Neural cell (in vitro differentiated cells): ENCODE results near the gene TRAM2. TPM values are rescaled to one million over a fixed set of nuclear protein-coding genes. Genes with fewer than 3 reads are reported as not detected.

ENCODE experiments used
- H2AFZ ChIP-seq: fragments of 200-600, 300-800 bp; sonication (generic), shearing (Covaris generic); 2 replicates; pipeline ENCODE4 v1.6.0; 2014; ENCODE audit warnings: low read depth, mild to moderate bottlenecking, antibody characterized with exemption, low read length, moderate library complexity
- H3F3A ChIP-seq: fragments of 200-600 bp; shearing (Covaris generic); 2 replicates; pipeline ENCODE4 v1.6.1; 2016; ENCODE audit warnings: mild to moderate bottlenecking, moderate library complexity, mixed read lengths, antibody characterized with exemption, low read length; ENCODE audit not compliant: insufficient read depth, poor library complexity, severe bottlenecking
- H3K27ac ChIP-seq: fragments of 200-600, 300-800 bp; sonication (generic), shearing (Covaris generic); 2 replicates; pipeline ENCODE4 v1.5.1; 2014; ENCODE audit warnings: mild to moderate bottlenecking, low read length, moderate library complexity
- H3K27me3 ChIP-seq: fragments of 300-800, 200-600 bp; sonication (generic), shearing (Covaris generic); 2 replicates; pipeline ENCODE4 v1.6.0; 2014; ENCODE audit warnings: mild to moderate bottlenecking, low read depth, low read length, moderate library complexity; ENCODE audit not compliant: insufficient read depth
- H3K36me3 ChIP-seq: fragments of 300-800, 200-600 bp; sonication (generic), shearing (Covaris generic); 2 replicates; pipeline ENCODE4 v1.5.1; 2014; ENCODE audit warnings: mild to moderate bottlenecking, antibody characterized with exemption, low read length, moderate library complexity; ENCODE audit not compliant: insufficient read depth
- H3K4me2 ChIP-seq: fragments of 300-800, 200-600 bp; sonication (generic), shearing (Covaris generic); 2 replicates; pipeline ENCODE4 v1.6.0; 2014; ENCODE audit warnings: mild to moderate bottlenecking, low read length
- H3K4me3 ChIP-seq: fragments of 300-800, 200-600 bp; sonication (generic), shearing (Covaris generic); 2 replicates; pipeline ENCODE4 v1.5.1; 2014; ENCODE audit warnings: mild to moderate bottlenecking, low read length, moderate library complexity
- H3K79me2 ChIP-seq: fragments of 200-600 bp; shearing (Covaris generic); replicated peaks from 2 replicates; pipeline ENCODE4 v1.6.0; 2014; ENCODE audit warnings: mild to moderate bottlenecking, low read length, moderate library complexity; ENCODE audit not compliant: insufficient read depth
- H3K9ac ChIP-seq: fragments of 300-800, 200-600 bp; sonication (generic), shearing (Covaris generic); 2 replicates; pipeline ENCODE4 v1.6.1; 2016; ENCODE audit warnings: mild to moderate bottlenecking, low read length, mixed read lengths
- H3K9me2 ChIP-seq: fragments of 200-600 bp; shearing (Covaris generic); 2 replicates; pipeline ENCODE4 v1.6.1; 2016; ENCODE audit warnings: mild to moderate bottlenecking, low read length, mixed read lengths; ENCODE audit not compliant: insufficient read depth
- H3K9me3 ChIP-seq: fragments of 200-600, 300-800 bp; sonication (generic), shearing (Covaris generic); 2 replicates; pipeline ENCODE4 v1.6.1; 2016; ENCODE audit warnings: mild to moderate bottlenecking, mixed run types, low read length, moderate library complexity, mixed read lengths
- H4K20me1 ChIP-seq: fragments of 200-600 bp; shearing (Covaris generic); 2 replicates; pipeline ENCODE4 v1.6.1; 2016; ENCODE audit warnings: mild to moderate bottlenecking, mixed run types; ENCODE audit not compliant: insufficient read depth
- EP300 ChIP-seq: fragments of 450-650 bp; conservative IDR thresholded peaks from 2 replicates; pipeline ENCODE4 v1.6.1; 2014; ENCODE audit warnings: antibody characterized with exemption, mild to moderate bottlenecking, moderate library complexity; ENCODE audit not compliant: poor library complexity, severe bottlenecking
- EZH2 ChIP-seq: fragments of 200-600, 300-800 bp; shearing (Covaris generic), sonication (generic); IDR thresholded peaks from 2 replicates; pipeline ENCODE4 v1.6.1; 2014; ENCODE audit warnings: antibody characterized with exemption, low read length, borderline replicate concordance, mild to moderate bottlenecking; ENCODE audit not compliant: insufficient read depth, poor library complexity, severe bottlenecking
- MXI1 ChIP-seq: fragments of 450-650 bp; conservative IDR thresholded peaks from 2 replicates; pipeline ENCODE4 v1.6.1; 2014; ENCODE audit warnings: antibody characterized with exemption, mild to moderate bottlenecking; ENCODE audit not compliant: poor library complexity, severe bottlenecking
- POLR2AphosphoS5 ChIP-seq: IDR thresholded peaks from 2 replicates; pipeline ENCODE4 v1.6.1; 2012
- RAD21 ChIP-seq: fragments of 450-650 bp; conservative IDR thresholded peaks from 2 replicates; pipeline ENCODE4 v1.6.1; 2014; ENCODE audit warnings: antibody characterized with exemption, mild to moderate bottlenecking, moderate library complexity
- SMC3 ChIP-seq: fragments of 450-650 bp; conservative IDR thresholded peaks from 2 replicates; pipeline ENCODE4 v1.6.1; 2014; ENCODE audit warnings: antibody characterized with exemption, mild to moderate bottlenecking, moderate library complexity; ENCODE audit not compliant: poor library complexity
- TAF1 ChIP-seq: IDR thresholded peaks from 2 replicates; pipeline ENCODE4 v1.6.1; 2012; ENCODE audit warnings: low read depth
- polyA plus RNA-seq: library from polyadenylated mRNA; depleted of rRNA; stranded (reverse); fragments of >200 nt; gene quantifications from 2 replicates; pipeline ENCODE4 v1.2.3, GENCODE V29; 2014
- TF ChIP-seq, protein P1 (sequence below): fragments of 450-650 bp; IDR thresholded peaks from 2 replicates; pipeline ENCODE4 v1.5.1; 2014; ENCODE audit warnings: antibody characterized with exemption, mild to moderate bottlenecking, moderate library complexity; ENCODE audit not compliant: poor library complexity, severe bottlenecking
- TF ChIP-seq, protein P2 (sequence below): IDR thresholded peaks from 2 replicates; pipeline ENCODE4 v1.6.1; 2012; ENCODE audit warnings: borderline replicate concordance

TRAM2 gene
- polyA plus RNA-seq, 1 donor from 2014 or later: 0.41 TPM

DNA sequence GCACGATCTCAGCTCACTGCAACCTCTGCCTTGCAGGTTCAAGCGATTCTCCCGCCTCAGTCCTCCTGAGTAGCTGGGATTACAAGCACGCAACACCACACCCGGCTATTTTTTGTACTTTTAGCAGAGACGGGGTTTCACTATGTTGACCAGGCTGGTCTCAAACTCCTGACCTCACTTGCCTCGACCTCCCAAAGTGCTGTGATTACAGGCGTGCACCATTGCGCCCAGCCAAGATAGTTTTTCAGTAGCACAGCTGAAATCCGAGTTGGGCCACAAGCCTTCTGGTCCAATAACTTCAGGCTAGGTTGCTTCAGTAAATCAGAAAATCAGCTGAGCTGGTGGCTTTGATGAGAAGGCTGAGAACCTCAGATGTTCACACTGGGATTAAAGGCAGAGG lies 65.7 kb downstream of the TRAM2 start:
- Histone ChIP-seq H4K20me1 (no peaks in the 10 kb centered on the region), H3K27ac (no peak overlapping the region), H3K9ac (no peak overlapping the region), H3K4me2 (no peak overlapping the region), H3K36me3 (no peaks in the 10 kb centered on the region), H3K79me2 (no peaks in the 10 kb centered on the region), H2AFZ (no peak overlapping the region), H3F3A (no peaks in the 10 kb centered on the region), H3K9me3 (no peaks in the 10 kb centered on the region), H3K27me3 (no peaks in the 10 kb centered on the region), H3K9me2 (no peaks in the 10 kb centered on the region), H3K4me3 (no peak overlapping the region)
- TF ChIP-seq POLR2AphosphoS5 (no peak), EP300 (no peak), SMC3 (no peak), TAF1 (no peak), RAD21 (no peak), MXI1 (no peak), EZH2 (no peak)
- TF ChIP-seq, protein P1, sequence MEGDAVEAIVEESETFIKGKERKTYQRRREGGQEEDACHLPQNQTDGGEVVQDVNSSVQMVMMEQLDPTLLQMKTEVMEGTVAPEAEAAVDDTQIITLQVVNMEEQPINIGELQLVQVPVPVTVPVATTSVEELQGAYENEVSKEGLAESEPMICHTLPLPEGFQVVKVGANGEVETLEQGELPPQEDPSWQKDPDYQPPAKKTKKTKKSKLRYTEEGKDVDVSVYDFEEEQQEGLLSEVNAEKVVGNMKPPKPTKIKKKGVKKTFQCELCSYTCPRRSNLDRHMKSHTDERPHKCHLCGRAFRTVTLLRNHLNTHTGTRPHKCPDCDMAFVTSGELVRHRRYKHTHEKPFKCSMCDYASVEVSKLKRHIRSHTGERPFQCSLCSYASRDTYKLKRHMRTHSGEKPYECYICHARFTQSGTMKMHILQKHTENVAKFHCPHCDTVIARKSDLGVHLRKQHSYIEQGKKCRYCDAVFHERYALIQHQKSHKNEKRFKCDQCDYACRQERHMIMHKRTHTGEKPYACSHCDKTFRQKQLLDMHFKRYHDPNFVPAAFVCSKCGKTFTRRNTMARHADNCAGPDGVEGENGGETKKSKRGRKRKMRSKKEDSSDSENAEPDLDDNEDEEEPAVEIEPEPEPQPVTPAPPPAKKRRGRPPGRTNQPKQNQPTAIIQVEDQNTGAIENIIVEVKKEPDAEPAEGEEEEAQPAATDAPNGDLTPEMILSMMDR: no peak
- TF ChIP-seq, protein P2, sequence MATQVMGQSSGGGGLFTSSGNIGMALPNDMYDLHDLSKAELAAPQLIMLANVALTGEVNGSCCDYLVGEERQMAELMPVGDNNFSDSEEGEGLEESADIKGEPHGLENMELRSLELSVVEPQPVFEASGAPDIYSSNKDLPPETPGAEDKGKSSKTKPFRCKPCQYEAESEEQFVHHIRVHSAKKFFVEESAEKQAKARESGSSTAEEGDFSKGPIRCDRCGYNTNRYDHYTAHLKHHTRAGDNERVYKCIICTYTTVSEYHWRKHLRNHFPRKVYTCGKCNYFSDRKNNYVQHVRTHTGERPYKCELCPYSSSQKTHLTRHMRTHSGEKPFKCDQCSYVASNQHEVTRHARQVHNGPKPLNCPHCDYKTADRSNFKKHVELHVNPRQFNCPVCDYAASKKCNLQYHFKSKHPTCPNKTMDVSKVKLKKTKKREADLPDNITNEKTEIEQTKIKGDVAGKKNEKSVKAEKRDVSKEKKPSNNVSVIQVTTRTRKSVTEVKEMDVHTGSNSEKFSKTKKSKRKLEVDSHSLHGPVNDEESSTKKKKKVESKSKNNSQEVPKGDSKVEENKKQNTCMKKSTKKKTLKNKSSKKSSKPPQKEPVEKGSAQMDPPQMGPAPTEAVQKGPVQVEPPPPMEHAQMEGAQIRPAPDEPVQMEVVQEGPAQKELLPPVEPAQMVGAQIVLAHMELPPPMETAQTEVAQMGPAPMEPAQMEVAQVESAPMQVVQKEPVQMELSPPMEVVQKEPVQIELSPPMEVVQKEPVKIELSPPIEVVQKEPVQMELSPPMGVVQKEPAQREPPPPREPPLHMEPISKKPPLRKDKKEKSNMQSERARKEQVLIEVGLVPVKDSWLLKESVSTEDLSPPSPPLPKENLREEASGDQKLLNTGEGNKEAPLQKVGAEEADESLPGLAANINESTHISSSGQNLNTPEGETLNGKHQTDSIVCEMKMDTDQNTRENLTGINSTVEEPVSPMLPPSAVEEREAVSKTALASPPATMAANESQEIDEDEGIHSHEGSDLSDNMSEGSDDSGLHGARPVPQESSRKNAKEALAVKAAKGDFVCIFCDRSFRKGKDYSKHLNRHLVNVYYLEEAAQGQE: no peak

DNA sequence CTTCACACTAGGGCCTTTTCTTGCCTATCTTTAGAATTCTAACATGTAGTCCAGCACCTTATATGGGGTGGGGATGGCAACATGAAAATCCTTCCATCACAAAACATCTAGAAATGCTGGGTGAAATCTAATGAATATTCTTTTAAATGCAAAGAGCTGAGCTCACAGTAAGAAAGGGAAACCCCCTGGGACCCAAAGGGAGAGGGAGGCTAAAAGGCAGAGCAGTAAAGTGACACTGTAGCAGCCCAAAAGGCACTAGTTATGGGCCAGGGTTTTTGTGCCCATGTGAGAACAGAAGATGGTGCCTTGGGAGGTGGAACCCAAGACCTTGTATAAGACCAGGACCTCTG lies 66.7 kb downstream of the TRAM2 start:
- H2AFZ ChIP-seq: no peak overlapping the region
- no peak overlapping the region for H3K4me2 ChIP-seq
- no peak overlapping the region for H3K4me3 ChIP-seq
- H3K27ac ChIP-seq: no peak overlapping the region
- no peaks in the 10 kb centered on the region for H3K36me3 ChIP-seq
- H3K27me3 ChIP-seq: no peaks in the 10 kb centered on the region
- H3K9ac ChIP-seq: no peak overlapping the region
- H4K20me1 ChIP-seq: no peaks in the 10 kb centered on the region
- no peaks in the 10 kb centered on the region for H3K9me2 ChIP-seq
- H3F3A ChIP-seq: no peaks in the 10 kb centered on the region
- H3K9me3 ChIP-seq: no peaks in the 10 kb centered on the region
- no peak for TF ChIP-seq TAF1
- no peak for TF ChIP-seq MXI1
- TF ChIP-seq POLR2AphosphoS5: no peak
- no peak for TF ChIP-seq EP300
- no peak for TF ChIP-seq RAD21
- TF ChIP-seq, protein P2: no peak
- no peak for TF ChIP-seq SMC3
- TF ChIP-seq, protein P1: no peak
- no peak for TF ChIP-seq EZH2
- no peaks in the 10 kb centered on the region for H3K79me2 ChIP-seq
